Gastrocnemius medialis (tissue), 4 donors: Measurements from ENCODE around the gene RFFL. TPM values are rescaled to one million over a fixed set of nuclear protein-coding genes. Genes with fewer than 3 reads are reported as not detected.

ENCODE experiments used
- ATAC-seq, 2 donors: fragments of 150-250 bp; one replicate each; pipeline ENCODE4 v1.9.1; 2016
- DNase-seq, 2 donors: peaks; one replicate each; pipeline ENCODE4 v3.0.0-alpha.2; 2019
- H3K27ac ChIP-seq, 4 donors: fragments of 200-600 bp; sonication (generic); 1 replicate in 1 of 4; 2 replicates in 3 of 4; pipeline ENCODE4 v1.5.1; 2016 to 2018; ENCODE audit warnings: mild to moderate bottlenecking in 2 of 4, moderate library complexity in 1 of 4
- H3K27me3 ChIP-seq, 3 donors: fragments of 200-600 bp; sonication (generic) in 2 of 3; 1 replicate in 1 of 3; 2 replicates in 2 of 3; pipeline versions ENCODE4 v1.5.1 to v1.6.0; 2016 to 2019; ENCODE audit warnings: mild to moderate bottlenecking in 1 of 3, moderate library complexity in 1 of 3
- H3K36me3 ChIP-seq, 2 donors: fragments of 200-600 bp; sonication (generic) in 1 of 2; one replicate each; pipeline ENCODE4 v1.5.1; 2017 to 2018
- H3K4me1 ChIP-seq, 2 donors: fragments of 200-600 bp; sonication (generic) in 1 of 2; one replicate each; pipeline ENCODE4 v1.5.1; 2016 to 2017; ENCODE audit warnings: mild to moderate bottlenecking in 2 of 2
- H3K4me3 ChIP-seq, 4 donors: fragments of 200-600 bp; sonication (generic) in 3 of 4; 1 replicate in 1 of 4; 2 replicates in 3 of 4; pipeline ENCODE4 v1.5.1; 2016 to 2019; ENCODE audit warnings: mild to moderate bottlenecking in 2 of 4
- H3K9me3 ChIP-seq, 3 donors: fragments of 200-600 bp; sonication (generic) in 2 of 3; 1 replicate in 1 of 3; 2 replicates in 2 of 3; pipeline ENCODE4 v1.5.1; 2016 to 2019
- POLR2A ChIP-seq, 2 donors: fragments of 450-650 bp; IDR thresholded peaks; one replicate each; pipeline ENCODE4 v1.6.1; 2017; ENCODE audit warnings: antibody characterized with exemption in 2 of 2, mild to moderate bottlenecking in 2 of 2, moderate library complexity in 2 of 2
- in situ Hi-C, 4 donors: fragments of 200-750 bp; cut with MboI; loops; one replicate each; pipeline versions ENCODE4 v1.15.0 to v1.8.0; 2017; ENCODE audit warnings: low sequenced_read_pairs in 4 of 4
- intact Hi-C: fragments of 100-400 bp; cut with DNase I; formaldehyde crosslinking; loops from one replicate; pipeline ENCODE4 v1.15.1; 2023; ENCODE audit warnings: low total_unique reads
- total RNA-seq, 4 donors: library from RNA; depleted of rRNA; stranded (reverse); fragments of >200 nt; gene quantifications; one replicate each; pipeline versions ENCODE4 v1.1.0 to v1.2.3, GENCODE V29; 2016
- TF ChIP-seq, protein P1 (sequence below), 5 experiments: fragments of 450-650 bp in 3 of 5; fragments of 200-600 bp in 2 of 5; sonication (generic) in 2 of 5; IDR thresholded peaks in 4 of 5; conservative IDR thresholded peaks in 1 of 5; 1 replicate in 4 of 5; 2 replicates in 1 of 5; pipeline ENCODE4 v1.5.1; 2016 to 2019; ENCODE audit warnings: antibody characterized with exemption in 5 of 5, mild to moderate bottlenecking in 3 of 5, moderate library complexity in 3 of 5

RFFL gene
- total RNA-seq, 4 donors from 2014 or later, result 17.4 to 65.7 (median 35.0) TPM

DNA sequence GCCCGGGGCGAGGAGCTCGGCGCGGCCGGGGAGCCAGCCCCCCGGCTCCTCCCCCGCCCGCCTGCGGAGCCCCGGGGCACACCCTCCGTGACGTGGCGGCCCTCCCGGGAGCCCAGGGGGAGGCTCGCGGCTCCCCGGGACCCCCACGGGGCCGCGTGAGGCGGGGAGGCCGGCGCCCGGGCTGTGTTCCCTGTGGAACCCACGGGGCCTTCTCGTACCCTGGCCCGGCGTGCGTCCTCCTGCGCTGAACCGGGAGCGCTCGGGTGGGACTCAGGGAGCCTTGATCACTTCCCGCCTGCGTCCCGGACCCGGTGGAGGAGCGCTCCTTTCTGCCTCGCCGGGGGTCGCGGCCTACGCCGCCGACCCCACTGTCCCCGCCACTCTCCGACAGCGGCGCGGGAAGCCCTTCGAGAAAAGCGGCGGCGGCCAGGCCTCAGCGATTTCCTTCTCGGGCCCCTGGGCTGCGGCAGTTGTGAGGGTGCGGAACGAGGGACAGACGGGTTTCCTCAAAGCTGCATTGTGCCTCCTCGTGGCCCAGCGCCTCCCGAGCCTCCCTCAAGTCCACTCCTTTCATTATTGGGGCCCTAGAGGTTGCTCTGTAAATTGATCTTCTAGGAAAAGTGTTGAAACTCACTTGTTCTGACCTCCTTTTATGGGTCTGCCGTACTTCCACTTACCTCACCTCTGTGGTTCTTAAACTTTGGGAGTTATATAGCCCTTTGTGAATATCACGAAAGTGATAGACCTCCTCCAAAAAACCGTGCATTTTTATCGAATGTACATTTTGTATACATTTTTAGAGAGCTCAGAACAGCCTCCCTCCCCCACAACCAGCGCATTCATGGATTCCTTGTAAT, 82.6 kb downstream of the RFFL start:
- Histone ChIP-seq H3K4me1 (peaks cover 16 to 30% of the 10 kb centered on the region in 2 donors), H3K9me3 (no peaks in the 10 kb centered on the region), H3K27ac (peak overlapping the region; percentile 92 to 98 (median 96)), H3K36me3 (peaks cover 0 to 13% of the 10 kb centered on the region in 2 donors), H3K4me3 (peak overlapping the region; percentile 81 to 99 (median 86)), H3K27me3 (no peaks in the 10 kb centered on the region)
- in situ Hi-C loops (loop anchor here in 3 of 4 donors (25.0 kb wide), 2 partner anchors 106 to 581 kb away; partner anchors contain the start of gene SLFN14 (in 2 of the 3)), intact Hi-C loops (loop anchor here (1.0 to 10.0 kb wide), 6 partner anchors 20 to 264 kb away; partner anchors contain the start of genes CCT6B, RFFL, SLFN5 and UNC45B)
- TF ChIP-seq POLR2A (IDR thresholded peaks at IDR 0.05), result no peak
- TF ChIP-seq, protein P1, sequence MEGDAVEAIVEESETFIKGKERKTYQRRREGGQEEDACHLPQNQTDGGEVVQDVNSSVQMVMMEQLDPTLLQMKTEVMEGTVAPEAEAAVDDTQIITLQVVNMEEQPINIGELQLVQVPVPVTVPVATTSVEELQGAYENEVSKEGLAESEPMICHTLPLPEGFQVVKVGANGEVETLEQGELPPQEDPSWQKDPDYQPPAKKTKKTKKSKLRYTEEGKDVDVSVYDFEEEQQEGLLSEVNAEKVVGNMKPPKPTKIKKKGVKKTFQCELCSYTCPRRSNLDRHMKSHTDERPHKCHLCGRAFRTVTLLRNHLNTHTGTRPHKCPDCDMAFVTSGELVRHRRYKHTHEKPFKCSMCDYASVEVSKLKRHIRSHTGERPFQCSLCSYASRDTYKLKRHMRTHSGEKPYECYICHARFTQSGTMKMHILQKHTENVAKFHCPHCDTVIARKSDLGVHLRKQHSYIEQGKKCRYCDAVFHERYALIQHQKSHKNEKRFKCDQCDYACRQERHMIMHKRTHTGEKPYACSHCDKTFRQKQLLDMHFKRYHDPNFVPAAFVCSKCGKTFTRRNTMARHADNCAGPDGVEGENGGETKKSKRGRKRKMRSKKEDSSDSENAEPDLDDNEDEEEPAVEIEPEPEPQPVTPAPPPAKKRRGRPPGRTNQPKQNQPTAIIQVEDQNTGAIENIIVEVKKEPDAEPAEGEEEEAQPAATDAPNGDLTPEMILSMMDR (IDR thresholded peaks at IDR 0.05 in 4 of 5, conservative IDR thresholded peaks at IDR 0.05 in 1 of 5), result peak in 1 of 5 experiments; percentile 30
- DNase-seq (peak; percentile 47 to 53), ATAC-seq (peak; percentile 89 to 93)

DNA sequence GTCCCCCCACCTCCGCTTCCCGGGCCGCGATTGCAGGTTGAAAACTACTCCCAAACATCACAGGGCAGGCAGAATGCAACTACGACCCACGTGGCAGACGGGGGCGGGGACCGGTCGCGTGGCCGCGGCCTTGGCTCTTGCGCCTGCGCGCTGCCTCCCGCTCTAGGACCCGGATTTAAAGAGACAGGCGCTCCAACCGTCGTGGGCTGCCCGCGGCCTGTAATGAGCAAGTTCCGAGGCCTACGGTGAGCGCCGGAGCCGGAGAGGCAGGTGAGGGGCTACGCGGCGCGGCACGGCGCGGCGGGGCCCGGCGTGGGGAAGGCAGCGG, 83.2 kb downstream of the RFFL start, which contains the start of gene LIG3:
LIG3 (plus strand) TSS at position 160 of the 328 bp plus-strand sequence. CDS start 2,494 bp downstream, outside the sequence.
- Histone ChIP-seq H3K27ac (peak within 1 kb of the TSS; percentile 92 to 98 (median 96)), H3K4me3 (peak within 1 kb of the TSS; percentile 81 to 99 (median 86)), H3K27me3 (no peaks in the 10 kb centered on the region), H3K4me1 (peaks cover 16 to 30% of the 10 kb centered on the region in 2 donors), H3K36me3 (peaks cover 0 to 7% of the 10 kb centered on the region in 2 donors), H3K9me3 (no peaks in the 10 kb centered on the region)
- ATAC-seq, result peak; percentile 90 to 96
- DNase-seq, result peak; percentile 93 to 94
- peak; percentile 92 to 94 for TF ChIP-seq POLR2A (IDR thresholded peaks at IDR 0.05)
- TF ChIP-seq, protein P1 (IDR thresholded peaks at IDR 0.05 in 4 of 5, conservative IDR thresholded peaks at IDR 0.05 in 1 of 5), result no peak
- in situ Hi-C loops (loop anchor here in 3 of 4 donors (25.0 kb wide), 2 partner anchors 107 to 582 kb away; partner anchors contain the start of gene SLFN14 (in 2 of the 3)), intact Hi-C loops (loop anchor here (1.0 to 10.0 kb wide), 6 partner anchors 19 to 264 kb away; partner anchors contain the start of genes CCT6B, RFFL, SLFN5 and UNC45B)

DNA sequence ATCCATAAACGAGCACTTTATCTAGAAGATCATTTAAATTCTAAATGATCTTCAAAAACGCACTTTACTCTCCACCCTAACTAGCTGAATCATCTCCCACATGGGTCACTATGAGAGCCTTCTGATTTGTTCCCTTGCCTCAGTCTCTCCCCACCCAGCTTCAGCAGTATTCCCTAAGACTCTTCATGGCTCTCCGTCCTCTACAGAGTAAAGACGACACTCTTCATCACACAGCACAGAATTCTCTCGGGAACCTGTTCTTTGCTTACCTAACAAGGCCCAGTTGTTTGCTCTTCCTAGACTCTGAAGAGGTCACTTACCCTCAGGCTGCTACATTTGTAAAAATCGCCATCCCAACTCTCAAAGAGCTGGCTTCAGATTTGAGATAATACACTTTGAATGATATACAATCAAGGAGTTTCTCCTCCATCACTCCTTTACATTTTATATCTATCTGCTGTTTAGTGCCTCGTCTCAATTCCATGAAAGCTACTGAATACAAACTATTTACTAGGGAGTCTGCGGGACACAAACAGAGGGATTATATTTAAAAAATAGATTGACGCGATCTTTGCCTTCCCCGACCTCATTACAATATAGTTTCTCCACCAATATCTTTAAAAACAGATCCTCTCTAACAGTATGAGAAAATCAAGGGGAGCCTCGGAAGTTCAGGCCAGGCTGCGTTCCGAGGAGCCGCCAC, 83.7 kb downstream of the RFFL start:
- no peak for TF ChIP-seq POLR2A (IDR thresholded peaks at IDR 0.05)
- TF ChIP-seq, protein P1 (IDR thresholded peaks at IDR 0.05 in 4 of 5, conservative IDR thresholded peaks at IDR 0.05 in 1 of 5), result no peak
- in situ Hi-C loops, result loop anchor here in 3 of 4 donors (25.0 kb wide), 2 partner anchors 108 to 582 kb away; partner anchors contain the start of gene SLFN14 (in 2 of the 3)
- Histone ChIP-seq H3K36me3 (peaks cover 0 to 2% of the 10 kb centered on the region in 2 donors), H3K9me3 (no peaks in the 10 kb centered on the region), H3K4me3 (peak overlapping the region; percentile 81 to 99 (median 86)), H3K4me1 (peaks cover 16 to 30% of the 10 kb centered on the region in 2 donors), H3K27me3 (no peaks in the 10 kb centered on the region), H3K27ac (peak overlapping the region; percentile 92 to 98 (median 96))
- no peak for DNase-seq
- intact Hi-C loops, result loop anchor here (1.0 to 10.0 kb wide), 7 partner anchors 18 to 752 kb away; partner anchors contain the start of genes CCT6B, RASL10B, RFFL and SLFN5
- peak; percentile 6 to 14 for ATAC-seq

DNA sequence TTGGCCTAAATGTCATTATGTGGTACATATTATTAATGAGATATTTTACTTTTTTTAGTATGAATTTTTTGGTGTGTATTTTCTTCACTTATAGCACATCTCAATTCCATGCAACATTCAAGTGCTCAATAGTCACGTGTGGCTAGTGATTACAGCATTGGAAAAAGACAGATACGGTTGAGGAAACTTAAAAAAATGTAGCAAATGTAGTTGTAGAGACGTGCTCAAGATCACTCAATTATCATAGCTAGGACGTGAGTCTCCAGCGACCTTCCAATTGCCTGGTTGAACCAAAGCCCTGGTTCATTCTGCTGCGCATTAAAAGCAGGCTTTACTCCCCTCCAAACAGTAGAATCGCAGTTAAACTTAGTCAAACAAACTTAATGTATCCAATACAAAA, 84.4 kb downstream of the RFFL start:
- intact Hi-C loops (loop anchor here (5.0 kb wide), 1 partner anchor 753 kb away; the partner anchor contains the start of gene RASL10B), in situ Hi-C loops (loop anchor here in 3 of 4 donors (25.0 kb wide), 2 partner anchors 108 to 583 kb away; partner anchors contain the start of gene SLFN14 (in 2 of the 3))
- DNase-seq, result no peak

More for the DNA sequence above, 84.4 kb downstream of the RFFL start:
- TF ChIP-seq, protein P1 (IDR thresholded peaks at IDR 0.05 in 4 of 5, conservative IDR thresholded peaks at IDR 0.05 in 1 of 5), result no peak
- no peak for TF ChIP-seq POLR2A (IDR thresholded peaks at IDR 0.05)
- Histone ChIP-seq H3K9me3 (no peaks in the 10 kb centered on the region), H3K36me3 (no peaks in the 10 kb centered on the region), H3K27ac (peak overlapping the region; percentile 92 to 98 (median 96)), H3K4me3 (no peak overlapping the region), H3K27me3 (no peaks in the 10 kb centered on the region), H3K4me1 (peaks cover 16 to 30% of the 10 kb centered on the region in 2 donors)
- ATAC-seq, result no peak
